NCI-H524 treated with DMSO at 0.1 percent for 48 hours (cell line): ENCODE data around the gene LSMEM2.
"Not testable (repeated sequence)": the region's sequence is repeated elsewhere in the genome, so short reads cannot be mapped to it uniquely, and the experiment has no call there.

ENCODE experiments used
- DNase-seq: peaks from one replicate; lab custom pipeline; 2025; lab: John Stamatoyannopoulos, UW

Gene LSMEM2

GRCh38 chr3:50245831-50246516 is 32.9 kb upstream of the LSMEM2 start:
- DNase-seq, result no peak

GRCh38 chr3:50246517-50246954 is 32.4 kb upstream of the LSMEM2 start:
- no peak for DNase-seq

- no peak for DNase-seq
Measured at GRCh38 chr3:50248387-50248786, 30.5 kb upstream of the LSMEM2 start.

GRCh38 chr3:50249457-50249856 is 29.4 kb upstream of the LSMEM2 start:
- DNase-seq, result no peak

GRCh38 chr3:50250514-50250913 is 28.4 kb upstream of the LSMEM2 start:
- DNase-seq, result no peak

- DNase-seq, result no peak
Measured at GRCh38 chr3:50251220-50251619, 27.7 kb upstream of the LSMEM2 start.

- DNase-seq, result no peak
Measured at GRCh38 chr3:50254577-50255250, 24.2 kb upstream of the LSMEM2 start.

- no peak for DNase-seq
Measured at GRCh38 chr3:50255251-50255615, 23.7 kb upstream of the LSMEM2 start.

GRCh38 chr3:50256978-50257890 is 21.7 kb upstream of the LSMEM2 start:
- DNase-seq, result no peak

GRCh38 chr3:50258029-50258680 is 20.7 kb upstream of the LSMEM2 start:
- no peak for DNase-seq

- no peak for DNase-seq
Measured at GRCh38 chr3:50258979-50259378, 19.9 kb upstream of the LSMEM2 start.

- DNase-seq, result no peak
Measured at GRCh38 chr3:50259432-50260026, 19.4 kb upstream of the LSMEM2 start.

GRCh38 chr3:50260027-50260941 is 18.6 kb upstream of the LSMEM2 start:
- no peak for DNase-seq

GRCh38 chr3:50260942-50261441 is 17.9 kb upstream of the LSMEM2 start:
- no peak for DNase-seq

GRCh38 chr3:50261505-50261904 is 17.4 kb upstream of the LSMEM2 start:
- DNase-seq, result no peak

GRCh38 chr3:50262200-50262599 is 16.7 kb upstream of the LSMEM2 start:
- DNase-seq, result not testable (repeated sequence)

- no peak for DNase-seq
Measured at GRCh38 chr3:50262778-50263177, 16.1 kb upstream of the LSMEM2 start.

- no peak for DNase-seq
Measured at GRCh38 chr3:50263478-50264382, 15.2 kb upstream of the LSMEM2 start.

GRCh38 chr3:50264383-50264963 is 14.4 kb upstream of the LSMEM2 start:
- no peak for DNase-seq
